Neural progenitor cell (in vitro differentiated cells): ENCODE data around the gene MYO7B.

Experiments used
- CTCF ChIP-seq: fragments of 200-600 bp; sonication (generic); IDR thresholded peaks from 2 replicates; pipeline ENCODE4 v1.5.1; 2017; ENCODE audit warnings: antibody characterized with exemption, mild to moderate bottlenecking
- EZH2 ChIP-seq: fragments of 200-600 bp; sonication (generic); IDR thresholded peaks from 2 replicates; pipeline ENCODE4 v1.6.1; 2017; ENCODE audit warnings: antibody characterized with exemption, mild to moderate bottlenecking, moderate library complexity
- EZH2phosphoT487 ChIP-seq: fragments of 200-600 bp; sonication (generic); IDR thresholded peaks from 2 replicates; pipeline ENCODE4 v1.6.1; 2017; ENCODE audit warnings: antibody characterized with exemption

- TF ChIP-seq CTCF (no peak), EZH2 (no peak), EZH2phosphoT487 (no peak)
These were observed 113.7 kb downstream of the MYO7B start for GRCh38 chr2:127649100-127649611.
